GM20000 (cell line): ENCODE results near the gene C1orf53.
"Not testable (repeated sequence)": the region's sequence is repeated elsewhere in the genome, so short reads cannot be mapped to it uniquely, and the experiment has no call there.

Experiments
- DNase-seq: peaks from one replicate; pipeline ENCODE4 v3.0.0; 2012; ENCODE audit warnings: low spot score
- CTCF ChIP-seq: IDR thresholded peaks from 2 replicates; pipeline ENCODE4 v1.5.1; 2012; ENCODE audit warnings: mild to moderate bottlenecking, control low read depth; ENCODE audit errors: extremely low read depth, missing control alignments

C1orf53 gene

GRCh38 chr1:197942042-197942441 lies 39.6 kb downstream of the C1orf53 start:
- DNase-seq: no peak
- TF ChIP-seq CTCF: no peak

DNA sequence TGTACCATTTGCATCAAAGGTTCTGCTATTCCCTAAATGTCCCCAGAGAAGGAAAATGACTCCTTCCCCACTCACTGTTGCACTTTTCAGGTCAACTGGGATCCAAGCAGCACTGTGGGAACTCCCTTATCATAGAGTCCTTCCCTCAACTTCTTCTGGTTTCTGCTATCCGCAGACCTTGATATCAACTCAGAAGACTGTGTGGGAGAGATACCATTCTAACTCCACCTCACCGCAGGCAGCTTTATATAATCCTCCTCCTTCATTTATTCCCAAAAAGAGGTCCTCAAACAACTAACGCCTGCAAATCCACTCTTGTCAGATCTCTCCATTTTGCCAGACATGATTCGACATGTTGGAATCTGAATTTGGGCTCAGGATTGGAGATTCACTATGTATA lies 42.1 kb downstream of the C1orf53 start:
- DNase-seq: no peak
- TF ChIP-seq CTCF: no peak

DNA sequence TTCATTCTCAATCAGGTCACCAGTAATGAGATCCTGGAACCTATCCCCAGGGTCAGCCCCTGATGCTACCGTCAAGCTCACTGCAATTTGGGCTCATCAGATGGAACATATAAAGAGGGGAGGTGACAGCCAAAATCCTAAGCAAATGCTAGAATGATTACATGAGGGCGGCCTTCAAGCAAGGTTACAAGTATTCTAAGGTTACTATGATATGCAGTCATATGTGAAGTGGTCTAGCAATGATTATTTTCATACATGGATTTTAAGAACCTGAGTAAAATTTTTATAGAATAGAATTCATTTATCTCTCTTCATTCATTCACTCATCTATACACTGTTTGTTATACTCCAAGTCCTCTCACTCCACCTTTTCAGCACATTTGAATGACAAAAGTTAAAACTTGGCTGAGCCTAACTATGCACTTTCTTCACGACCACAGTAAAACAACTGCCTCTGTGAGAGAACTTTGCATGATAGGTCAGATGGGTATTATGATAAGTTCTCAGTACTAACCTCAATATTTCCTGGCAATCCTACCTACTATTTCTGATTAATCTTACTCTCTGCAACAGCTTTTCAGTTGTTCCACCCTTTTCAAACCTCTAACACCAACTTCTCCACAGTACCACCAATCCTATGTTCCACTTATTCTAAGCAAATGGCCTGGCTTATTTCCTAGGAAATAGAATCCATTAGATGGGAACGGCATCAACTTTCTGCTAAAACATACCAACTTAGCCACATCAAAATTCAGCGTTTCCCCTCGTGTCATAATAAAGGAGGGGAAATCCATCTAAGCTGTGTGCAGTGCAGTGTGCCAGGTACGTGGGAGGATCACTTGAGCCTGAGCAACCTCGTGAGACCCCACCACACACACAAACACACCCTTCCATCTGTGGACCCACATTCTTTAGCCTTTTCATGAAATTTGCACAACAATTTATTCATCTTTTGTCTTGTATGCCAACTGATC lies 46.8 kb downstream of the C1orf53 start:
- no peak for DNase-seq
- TF ChIP-seq CTCF: no peak

- TF ChIP-seq CTCF: no peak
- DNase-seq: no peak
Measured at GRCh38 chr1:197951089-197951488, 48.7 kb downstream of the C1orf53 start.

DNA sequence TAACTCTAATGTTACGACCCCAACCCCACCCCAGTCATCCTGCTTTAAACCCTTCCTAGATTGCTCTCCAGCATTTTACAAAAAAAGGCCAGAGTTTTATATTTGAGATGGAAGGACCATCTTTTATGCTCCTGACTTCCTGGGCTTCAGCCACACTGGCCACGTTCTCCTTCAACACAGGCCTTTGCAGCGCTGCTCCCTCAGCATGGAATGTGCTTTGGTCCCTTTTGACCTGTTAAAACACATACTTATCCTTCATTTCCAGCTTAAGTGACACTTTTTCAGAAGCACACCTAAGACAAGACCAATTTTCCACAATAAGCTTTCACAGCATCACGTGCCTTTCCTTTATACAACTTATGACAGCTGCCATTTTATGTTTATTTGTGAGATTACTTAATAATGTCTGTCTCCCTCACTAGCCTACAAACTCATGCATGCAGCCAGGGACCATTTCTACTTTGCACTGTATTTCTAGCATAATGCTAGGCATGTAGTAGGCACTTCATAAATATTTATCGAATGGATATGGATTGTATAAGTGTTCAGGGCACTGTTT lies 49.3 kb downstream of the C1orf53 start:
- no peak for DNase-seq
- no peak for TF ChIP-seq CTCF

- DNase-seq: not testable (repeated sequence)
Measured at GRCh38 chr1:197953472-197953871, 51.0 kb downstream of the C1orf53 start.

- no peak for DNase-seq
- no peak for TF ChIP-seq CTCF
Measured at GRCh38 chr1:197954718-197955418, 52.4 kb downstream of the C1orf53 start.
